Thyroid gland (tissue), 4 donors: ENCODE data around the gene GIGYF2. TPM values are rescaled to one million over a fixed set of nuclear protein-coding genes. Genes with fewer than 3 reads are reported as not detected.
A peak's percentile ranks its signal among the peaks of the same experiment; 100 is the strongest.

Source experiments
- DNase-seq, 2 donors: peaks; one replicate each; pipeline ENCODE4 v3.0.0-alpha.2; 2019
- H3K27ac ChIP-seq, 3 donors: fragments of 200-600 bp; sonication (generic); 1 replicate in 2 of 3; 2 replicates in 1 of 3; pipeline ENCODE4 v1.5.1; 2016 to 2019; ENCODE audit warnings: mild to moderate bottlenecking in 1 of 3, moderate library complexity in 1 of 3
- H3K27me3 ChIP-seq: fragments of 200-600 bp; sonication (generic); one replicate; pipeline ENCODE4 v1.5.1; 2019
- H3K36me3 ChIP-seq, 2 donors: fragments of 200-600 bp; sonication (generic); one replicate each; pipeline ENCODE4 v1.5.1; 2016 to 2019
- H3K4me1 ChIP-seq, 2 donors: fragments of 200-600 bp; sonication (generic); one replicate each; pipeline ENCODE4 v1.5.1; 2017 to 2019
- H3K4me3 ChIP-seq, 3 donors: fragments of 200-600 bp; sonication (generic); replicated peaks in 1 of 3; 1 replicate in 2 of 3; 2 replicates in 1 of 3; pipeline ENCODE4 v1.5.1; 2016; ENCODE audit warnings: mild to moderate bottlenecking in 1 of 3
- H3K9me3 ChIP-seq: fragments of 200-600 bp; sonication (generic); one replicate; pipeline ENCODE4 v1.5.1; 2017
- CTCF ChIP-seq, 6 experiments: fragments of 200-600 bp in 3 of 6; fragments of 450-650 bp in 3 of 6; sonication (generic) in 3 of 6; IDR thresholded peaks; one replicate each; pipeline ENCODE4 v1.5.1; 2016 to 2019; ENCODE audit warnings: antibody characterized with exemption in 6 of 6, mild to moderate bottlenecking in 2 of 6, inconsistent platforms in 1 of 6, moderate library complexity in 1 of 6
- POLR2A ChIP-seq, 2 donors: fragments of 450-650 bp; IDR thresholded peaks; one replicate each; pipeline ENCODE4 v1.6.1; 2017; ENCODE audit warnings: antibody characterized with exemption in 2 of 2, mild to moderate bottlenecking in 2 of 2, moderate library complexity in 1 of 2
- WGBS, 2 donors: methylation state at CpG; one replicate each; pipeline ENCODE4 v1.1.5; 2017; 5-methylcytosine and 5-hydroxymethylcytosine counted together
- intact Hi-C: fragments of 100-400 bp; cut with DNase I; formaldehyde crosslinking; loops from one replicate; pipeline ENCODE4 v1.15.1; 2023
- total RNA-seq, 4 donors: library from RNA; depleted of rRNA; stranded (reverse); fragments of >200 nt; gene quantifications; one replicate each; pipeline ENCODE4 v1.2.3, GENCODE V29; 2016

Gene GIGYF2
- total RNA-seq, 4 donors from 2014 or later, result 88.7 to 138 (median 101) TPM

- H3K36me3 ChIP-seq, result no peaks in the 10 kb centered on the region
- H3K27ac ChIP-seq, result no peak overlapping the region
- H3K27me3 ChIP-seq, result no peaks in the 10 kb centered on the region
- 81 to 88% methylated on average over 11 of the region's 11 CpGs for WGBS, 2 donors
- peaks cover 3 to 4% of the 10 kb centered on the region in 2 donors for H3K4me1 ChIP-seq
- intact Hi-C loops, result no loop called here
- no peak overlapping the region for H3K4me3 ChIP-seq
- no peak for DNase-seq
- TF ChIP-seq CTCF (IDR thresholded peaks at IDR 0.05), result no peak
- no peak for TF ChIP-seq POLR2A (IDR thresholded peaks at IDR 0.05)
- H3K9me3 ChIP-seq, result no peaks in the 10 kb centered on the region
Observed at GRCh38 chr2:232890536-232890895, 193.4 kb downstream of the GIGYF2 start.

GRCh38 chr2:232890896-232891601, 193.9 kb downstream of the GIGYF2 start:
- intact Hi-C loops, result no loop called here
- DNase-seq, result peak; percentile 59 to 68
- H3K9me3 ChIP-seq, result no peaks in the 10 kb centered on the region

DNA sequence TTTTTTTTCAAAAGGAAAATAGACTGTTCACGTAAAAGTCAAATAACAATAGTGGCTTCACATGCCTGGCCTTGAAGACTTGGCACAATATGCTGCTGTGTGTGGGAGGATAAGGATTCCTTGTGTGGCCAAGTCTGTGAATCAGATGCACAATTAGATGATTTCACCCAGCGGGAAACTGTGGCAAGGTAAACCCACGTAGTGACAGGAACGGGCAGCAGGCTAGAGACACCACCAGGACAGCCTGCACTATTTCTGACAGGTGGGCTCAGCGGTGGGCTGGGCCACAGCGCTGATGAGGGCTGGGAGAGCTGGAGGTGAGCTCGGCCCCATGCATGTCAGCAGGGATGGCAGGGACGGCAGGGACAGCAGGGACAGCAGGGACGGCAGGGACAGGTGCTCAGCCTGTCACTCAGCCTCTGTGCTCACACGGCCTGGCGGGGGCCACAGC, 194.5 kb downstream of the GIGYF2 start:
- WGBS, 2 donors, result 68% methylated on average over 8 to 10 of the region's 11 CpGs
- Histone ChIP-seq H3K4me3 (no peak overlapping the region), H3K27me3 (no peaks in the 10 kb centered on the region), H3K27ac (no peak overlapping the region), H3K9me3 (no peaks in the 10 kb centered on the region), H3K36me3 (no peaks in the 10 kb centered on the region), H3K4me1 (peaks cover 3 to 4% of the 10 kb centered on the region in 2 donors)
- DNase-seq, result no peak
- no peak for TF ChIP-seq POLR2A (IDR thresholded peaks at IDR 0.05)
- intact Hi-C loops, result no loop called here

More at GRCh38 chr2:232890896-232891601, 193.9 kb downstream of the GIGYF2 start:
- Histone ChIP-seq H3K27ac (no peak overlapping the region), H3K27me3 (no peaks in the 10 kb centered on the region), H3K36me3 (no peaks in the 10 kb centered on the region), H3K4me1 (peaks cover 3 to 4% of the 10 kb centered on the region in 2 donors), H3K4me3 (no peak overlapping the region)
- TF ChIP-seq POLR2A (IDR thresholded peaks at IDR 0.05), result no peak
- no peak for TF ChIP-seq CTCF (IDR thresholded peaks at IDR 0.05)
- WGBS, 2 donors, result 31 to 38% methylated on average over 23 of the region's 23 CpGs

- no peak for DNase-seq
- peaks cover 3 to 4% of the 10 kb centered on the region in 2 donors for H3K4me1 ChIP-seq
- no peaks in the 10 kb centered on the region for H3K27me3 ChIP-seq
- H3K27ac ChIP-seq, result no peak overlapping the region
- no peaks in the 10 kb centered on the region for H3K9me3 ChIP-seq
- H3K36me3 ChIP-seq, result no peaks in the 10 kb centered on the region
- WGBS, 2 donors, result 87 to 93% methylated on average over 13 of the region's 13 CpGs
- no peak for TF ChIP-seq CTCF (IDR thresholded peaks at IDR 0.05)
- no peak for TF ChIP-seq POLR2A (IDR thresholded peaks at IDR 0.05)
- intact Hi-C loops, result no loop called here
- no peak overlapping the region for H3K4me3 ChIP-seq
Observed at GRCh38 chr2:232892221-232892620, 195.1 kb downstream of the GIGYF2 start.

GRCh38 chr2:232892843-232893242, 195.7 kb downstream of the GIGYF2 start:
- intact Hi-C loops, result no loop called here
- TF ChIP-seq POLR2A (IDR thresholded peaks at IDR 0.05) (no peak), CTCF (IDR thresholded peaks at IDR 0.05) (no peak)
- Histone ChIP-seq H3K27me3 (no peaks in the 10 kb centered on the region), H3K9me3 (no peaks in the 10 kb centered on the region), H3K36me3 (no peaks in the 10 kb centered on the region), H3K27ac (no peak overlapping the region), H3K4me1 (peaks cover 3 to 4% of the 10 kb centered on the region in 2 donors), H3K4me3 (no peak overlapping the region)
- no peak for DNase-seq
- WGBS, 2 donors, result 91 to 94% methylated on average over 10 to 20 of the region's 20 CpGs
